ENCODE results near the gene SRD5A3.

- TF ChIP-seq EP300 (IDR thresholded peaks at IDR 0.05; ENCODE audit: low read depth): no peak
- TF ChIP-seq CTCF (IDR thresholded peaks at IDR 0.05): no peak
- TF ChIP-seq POLR2A (IDR thresholded peaks at IDR 0.05): no peak
Measured at GRCh38 chr4:55352726-55353125, 6.7 kb downstream of the SRD5A3 start.
